SH-SY5Y (cell line): Measurements from ENCODE around the gene DENND5B.

ENCODE experiments used
- GATA2 ChIP-seq: IDR thresholded peaks from 2 replicates; pipeline ENCODE4 v1.6.1; 2011; ENCODE audit warnings: mild to moderate bottlenecking, low read depth, low read length
- GATA3 ChIP-seq: IDR thresholded peaks from 2 replicates; pipeline ENCODE4 v1.6.1; 2011; ENCODE audit warnings: low read depth, mild to moderate bottlenecking, low read length, moderate library complexity

DNA sequence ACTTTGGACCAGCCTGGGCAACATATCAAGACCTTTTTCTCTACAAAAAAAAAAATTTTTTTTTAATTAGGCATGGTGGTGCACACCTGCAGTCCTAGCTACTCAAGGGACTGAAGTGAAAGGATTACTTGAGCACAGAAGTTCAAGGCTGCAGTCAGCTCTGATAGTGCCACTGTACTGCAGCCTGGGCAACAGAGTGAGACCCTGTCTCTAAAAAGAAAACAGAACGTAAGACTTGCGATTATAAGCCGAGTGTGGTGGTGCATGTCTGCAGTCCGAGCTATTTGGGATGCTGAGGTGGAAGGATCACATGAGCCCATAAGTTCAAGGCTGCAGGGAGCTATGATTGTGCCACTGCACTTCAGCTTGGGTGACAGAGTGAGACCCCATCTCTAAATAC, 76.0 kb downstream of the DENND5B start:
- no peak for TF ChIP-seq GATA2
- TF ChIP-seq GATA3 = no peak
